ENCODE measurements around the gene SDCBP2.

The SDCBP2 gene

GRCh38 chr20:1330075-1330830 lies 1.3 kb upstream of the SDCBP2 start:
- no peak for DNase-seq

DNA sequence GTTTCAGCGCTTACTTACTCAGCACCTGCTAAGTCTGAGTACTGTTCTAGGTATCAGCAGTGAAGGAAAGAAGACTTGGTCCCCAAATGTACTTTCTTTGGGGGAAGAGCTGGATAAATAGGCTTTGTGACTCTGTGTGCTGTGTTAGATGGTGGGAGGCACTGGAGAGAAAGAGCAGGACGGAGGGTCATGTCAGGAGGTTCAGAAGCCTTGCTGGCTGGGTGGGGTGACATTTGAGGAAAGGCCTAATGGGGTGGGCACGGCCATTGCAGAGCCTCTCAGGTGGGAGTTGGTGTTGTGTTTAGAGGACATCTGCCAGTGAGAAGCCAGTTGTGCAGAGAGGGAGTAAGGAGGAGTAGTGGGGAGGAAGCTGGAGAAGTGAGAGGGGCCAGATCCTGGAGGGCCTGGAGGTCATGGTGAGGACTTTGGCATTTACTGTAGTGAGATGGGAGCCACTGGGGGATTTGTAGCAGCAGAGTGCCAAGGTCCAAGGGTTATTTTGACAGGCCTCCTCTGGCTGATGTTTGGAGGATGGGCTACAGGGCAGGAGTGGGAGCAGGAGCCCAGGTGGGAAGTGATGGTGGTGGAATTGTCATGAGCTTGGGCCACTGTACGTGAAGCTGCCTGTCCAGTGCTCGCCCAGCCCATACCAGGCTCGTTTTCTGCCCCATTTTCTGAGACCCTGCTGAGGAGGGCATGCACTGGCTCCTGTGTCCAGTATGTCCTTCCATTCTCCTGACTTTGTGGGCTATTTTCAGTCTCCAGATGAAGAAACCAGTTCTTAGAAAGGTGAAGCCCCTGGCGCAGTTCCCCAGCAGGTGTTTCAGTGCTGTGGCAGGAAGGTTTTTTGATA lies 886 bp downstream of the SDCBP2 start:
- no peak for DNase-seq

DNA sequence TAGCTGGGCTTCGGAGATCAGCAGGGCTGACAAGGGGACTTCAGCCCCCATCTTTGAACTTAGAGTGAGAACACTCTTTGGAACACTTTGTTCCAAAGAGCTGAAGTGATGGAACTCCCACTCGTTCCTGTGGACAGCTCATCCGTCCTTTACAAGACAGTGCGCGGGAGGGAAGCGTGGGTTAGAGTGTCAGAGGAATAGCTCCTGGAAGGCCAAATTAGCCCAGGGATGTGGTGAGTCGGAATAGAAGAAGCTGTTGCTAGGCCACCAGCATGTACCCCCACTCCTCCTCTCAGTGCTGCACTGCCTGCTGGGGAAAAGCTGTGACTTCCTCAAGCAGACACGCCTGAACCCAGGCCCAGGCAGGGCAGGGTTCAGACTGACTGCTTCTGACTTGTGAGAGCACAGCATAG lies 1.7 kb downstream of the SDCBP2 start:
- peak; percentile 92 to 98 for DNase-seq

GRCh38 chr20:1326031-1326930 lies 2.7 kb downstream of the SDCBP2 start:
- DNase-seq: peak; percentile 25 to 61

DNA sequence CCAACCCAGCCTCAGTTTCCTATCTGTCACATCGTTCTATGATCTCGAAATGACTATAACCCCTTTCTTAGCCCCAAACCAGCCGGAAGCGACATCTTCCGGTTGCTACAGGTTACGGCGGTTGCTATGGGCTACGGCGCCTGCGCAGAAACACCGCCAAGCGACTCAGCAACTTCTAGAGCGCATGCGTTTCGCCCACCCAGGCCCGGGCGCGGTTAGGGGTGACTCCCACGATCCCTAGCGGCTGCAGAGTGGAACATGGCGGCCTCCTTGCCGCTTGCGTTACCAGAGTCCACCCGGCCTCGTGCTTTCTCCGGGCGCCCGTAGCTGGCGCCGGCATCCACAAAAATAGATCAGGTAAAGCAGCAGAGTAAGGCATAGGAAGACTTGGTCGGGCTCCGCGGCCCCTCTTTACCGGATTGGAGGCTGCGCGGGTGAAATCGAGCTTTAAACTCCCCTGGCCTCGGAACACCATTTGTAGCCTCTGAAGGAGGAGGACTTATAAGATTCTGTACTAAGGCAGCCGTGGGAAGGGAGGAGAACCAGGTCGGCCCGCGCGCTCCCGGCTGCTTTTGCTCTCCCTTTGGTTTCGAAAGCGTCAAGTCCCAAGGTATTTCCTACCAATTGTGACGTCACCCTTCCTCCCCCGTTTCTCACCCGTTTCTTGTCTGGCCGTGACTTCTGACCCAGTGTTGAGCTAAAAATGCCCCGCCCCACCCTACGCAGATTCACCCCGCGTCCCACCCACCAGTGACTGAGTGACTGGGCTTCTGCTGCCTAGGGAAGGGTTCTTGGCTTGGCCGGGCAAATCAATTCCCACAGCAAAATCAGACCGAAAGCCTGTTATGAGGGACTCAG lies 3.5 kb downstream of the SDCBP2 start:
- DNase-seq: peak; percentile 98 to 99

- DNase-seq: peak; percentile 33 to 38
Measured at GRCh38 chr20:1324598-1325172, 4.3 kb downstream of the SDCBP2 start.

- DNase-seq: no peak
Measured at GRCh38 chr20:1323830-1324597, 4.9 kb downstream of the SDCBP2 start.

DNA sequence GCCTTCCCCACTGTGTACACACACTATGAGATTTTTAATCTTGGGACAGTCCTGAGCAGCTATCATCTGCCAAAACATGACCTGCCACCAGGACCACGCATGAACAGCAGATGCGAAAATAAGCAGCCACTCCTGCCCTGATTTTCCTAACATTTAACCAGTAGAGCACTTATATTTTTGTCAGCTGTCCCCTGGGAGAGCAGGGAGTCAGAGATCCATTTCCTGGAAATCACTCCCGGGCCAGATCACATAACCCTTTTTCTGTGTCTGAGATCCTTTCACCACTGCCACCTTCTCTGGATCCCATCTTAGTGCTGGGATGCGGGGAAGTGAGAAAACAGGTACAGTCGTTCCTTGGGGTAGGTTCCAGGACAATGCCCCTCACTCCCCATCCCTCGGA lies 5.7 kb downstream of the SDCBP2 start:
- no peak for DNase-seq

- peak in 1 of 2 donors; percentile 42 for DNase-seq
Measured at GRCh38 chr20:1322511-1323245, 6.3 kb downstream of the SDCBP2 start.

DNA sequence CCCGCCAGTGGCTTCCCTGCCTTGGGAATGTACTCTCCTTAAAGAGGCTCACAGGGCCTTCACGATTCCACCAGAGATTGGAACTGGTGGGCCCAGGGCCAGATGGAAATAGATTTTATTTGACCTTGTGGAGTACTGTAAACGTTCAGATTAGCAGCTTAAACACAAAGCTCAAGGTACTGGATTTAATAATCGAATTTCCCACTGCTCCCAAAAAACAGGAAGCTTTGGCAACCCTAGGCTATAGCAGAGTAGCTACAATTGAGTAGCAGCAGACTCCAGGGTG lies 7.3 kb downstream of the SDCBP2 start:
- DNase-seq: no peak

DNA sequence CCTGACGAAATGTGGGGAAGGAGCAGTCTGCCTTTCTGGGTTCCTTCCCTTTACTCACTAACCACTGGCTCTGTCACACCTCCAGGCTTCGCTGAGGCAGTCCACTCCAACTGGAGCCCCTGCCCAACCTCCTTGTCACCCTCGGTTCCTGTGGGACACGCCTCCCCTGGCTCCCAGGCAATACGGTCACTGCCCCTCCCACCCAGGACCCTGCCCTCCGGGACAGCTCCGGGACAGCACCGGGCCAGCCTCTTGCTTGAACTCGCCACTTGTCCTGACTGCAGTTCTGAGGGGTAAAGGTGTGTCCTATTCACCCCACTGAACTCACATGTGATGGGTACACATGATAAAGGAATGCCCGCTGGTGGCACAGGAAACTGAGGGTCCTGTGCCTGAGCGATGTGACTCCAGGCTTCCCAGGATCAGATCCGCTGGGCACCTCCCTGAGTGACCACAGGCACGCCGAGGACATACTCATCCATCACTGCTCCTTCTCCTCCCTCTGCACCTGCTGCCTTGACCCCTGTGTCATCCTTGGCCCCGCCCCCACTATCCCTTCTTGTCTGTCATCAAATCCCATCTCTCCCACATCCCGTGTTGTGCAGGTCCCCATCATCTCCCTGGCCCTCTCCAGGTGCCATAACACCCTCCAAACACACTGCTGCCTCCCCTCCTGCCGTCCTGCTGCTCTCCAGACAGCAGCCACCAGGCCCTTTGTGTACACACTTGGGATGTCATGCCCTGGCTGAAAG lies 7.9 kb downstream of the SDCBP2 start:
- DNase-seq: no peak

DNA sequence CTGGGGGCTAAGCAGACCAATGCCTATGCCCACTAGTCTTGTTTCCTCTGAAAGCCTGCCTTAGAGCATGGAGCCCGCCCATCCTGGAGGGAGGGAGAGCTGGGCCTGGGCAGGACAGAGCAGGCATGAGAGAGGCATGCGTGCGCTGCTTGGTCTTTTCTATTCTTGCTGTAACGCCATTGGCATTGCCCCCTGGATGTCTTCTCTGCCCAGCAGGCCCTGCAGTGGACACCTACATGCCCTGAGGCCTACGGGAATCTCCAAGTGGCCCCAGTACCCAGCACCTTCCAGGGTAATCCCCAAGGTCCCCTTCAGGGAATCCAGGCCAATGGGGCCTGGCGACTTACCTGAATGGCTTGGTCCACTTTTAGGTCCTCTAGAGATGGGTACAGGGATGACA lies 8.9 kb downstream of the SDCBP2 start:
- DNase-seq: no peak

DNA sequence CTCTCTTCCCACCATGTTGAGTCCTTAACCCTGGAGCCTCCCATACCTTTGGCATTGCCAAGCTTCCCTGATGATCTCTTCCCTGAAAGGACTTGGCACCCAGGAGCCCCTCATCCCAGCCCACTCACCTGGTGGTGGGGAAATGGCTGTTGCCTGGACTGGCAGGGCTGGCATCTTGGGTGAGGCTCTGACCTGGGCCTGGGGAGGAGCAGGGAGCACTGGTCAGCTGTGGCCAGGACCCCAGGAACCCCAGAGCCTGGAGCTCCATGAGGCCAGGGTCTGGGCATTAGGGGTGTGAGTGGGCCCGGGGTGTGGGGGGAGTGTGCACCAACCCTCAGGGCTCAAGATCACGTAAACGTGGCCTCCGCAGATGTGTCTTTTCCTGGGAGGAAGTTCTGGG lies 9.5 kb downstream of the SDCBP2 start:
- no peak for DNase-seq

DNA sequence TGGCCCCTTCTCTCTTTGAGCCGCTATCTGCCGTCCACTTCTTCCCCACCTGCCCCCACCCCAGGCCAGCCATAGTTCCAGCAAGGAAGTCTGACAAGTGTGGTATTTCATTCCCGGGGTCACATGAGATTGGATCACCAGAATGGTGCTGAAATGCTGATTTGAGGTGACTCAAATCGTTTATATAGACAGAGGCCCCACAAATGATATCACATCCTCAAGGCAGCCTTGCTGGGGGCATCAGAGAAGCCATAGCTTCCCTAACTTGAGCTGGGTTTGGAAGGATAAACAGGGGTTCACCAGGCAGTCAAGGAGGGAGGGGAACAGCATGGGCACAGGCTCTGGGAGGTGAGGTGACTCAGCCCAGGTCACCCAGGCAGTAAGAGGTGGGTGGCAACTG lies 9.9 kb downstream of the SDCBP2 start:
- DNase-seq: no peak

DNA sequence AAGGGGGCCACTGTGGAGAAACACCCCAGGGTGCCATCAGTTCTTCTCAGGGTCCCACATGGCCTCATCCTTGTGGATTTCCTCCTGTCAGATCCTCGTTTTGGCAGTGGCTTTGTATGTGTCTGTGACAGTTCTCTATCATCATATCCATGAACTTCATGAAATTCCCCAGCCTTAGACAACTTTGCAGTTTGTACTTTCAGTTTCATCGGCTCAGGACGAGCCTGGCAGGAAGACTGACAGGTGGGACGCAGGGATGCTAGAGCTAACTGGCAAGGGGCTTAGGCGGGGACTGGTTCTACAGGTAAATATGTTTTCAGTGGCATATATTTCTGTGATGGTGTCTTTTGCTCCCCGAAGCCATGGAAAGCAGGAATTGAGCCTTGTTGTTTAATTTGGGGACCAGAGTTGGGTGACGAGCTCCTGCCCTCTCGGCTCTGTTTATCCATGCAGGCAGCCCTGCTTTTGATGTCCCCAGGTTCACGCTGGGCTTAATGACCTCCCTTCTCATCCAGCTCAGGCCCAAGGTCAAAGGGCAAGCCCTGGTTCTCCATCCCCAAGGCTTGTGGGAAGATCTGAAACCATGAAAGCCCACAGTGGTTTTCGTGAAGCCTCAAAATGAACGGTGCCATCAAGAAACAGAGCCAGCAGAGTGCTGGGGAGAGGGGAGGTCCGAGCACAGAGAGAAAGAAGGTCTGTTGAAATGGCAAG lies 11.2 kb downstream of the SDCBP2 start:
- no peak for DNase-seq

GRCh38 chr20:1315804-1316203 lies 13.1 kb downstream of the SDCBP2 start:
- DNase-seq: no peak

DNA sequence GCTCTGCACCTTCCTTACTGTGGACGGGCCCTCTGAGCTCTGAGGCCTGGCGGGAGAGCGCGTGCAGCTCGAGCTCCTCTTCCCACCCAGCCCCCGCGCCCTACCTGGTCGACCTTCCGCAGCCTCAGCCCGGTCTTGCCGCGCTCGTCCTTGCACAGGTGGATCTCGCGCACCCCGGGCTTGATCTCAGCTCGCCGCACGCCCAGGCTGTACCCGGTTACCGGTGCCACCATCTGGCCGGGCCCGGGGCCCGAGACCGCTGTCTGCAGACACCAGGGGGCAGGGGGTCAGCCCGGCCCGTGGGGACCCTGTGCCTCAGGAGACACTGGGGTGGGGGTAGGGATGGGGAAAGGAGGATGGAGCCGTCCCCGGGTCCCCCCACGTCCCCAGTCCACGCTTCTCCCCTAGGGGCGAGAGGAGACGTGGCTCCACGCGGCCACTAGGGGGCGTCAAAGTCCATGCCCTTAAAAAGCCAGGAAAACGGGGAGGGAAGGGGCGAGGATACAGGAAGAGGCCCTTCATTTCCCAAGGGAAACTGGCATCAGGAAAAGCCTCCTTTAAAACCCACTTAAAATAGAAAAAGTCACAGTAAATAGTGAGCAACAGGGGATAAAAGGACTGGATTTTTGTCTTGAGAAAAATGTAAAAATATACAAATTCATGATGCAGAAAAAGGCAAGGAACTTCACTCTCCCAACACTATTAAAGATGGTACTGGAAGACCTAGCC lies 15.5 kb downstream of the SDCBP2 start:
- DNase-seq: peak; percentile 47 to 62

GRCh38 chr20:1312904-1313235 lies 16.1 kb downstream of the SDCBP2 start:
- DNase-seq: no peak
